Activated effector memory CD4-positive, alpha-beta T cell treated with Interleukin-2 at 50 U/mL for 16 hours (primary cell): ENCODE data around the gene ETV6.

Experiments
- DNase-seq: peaks from one replicate; pipeline ENCODE4 v3.0.0-alpha.2; 2020

Gene ETV6

GRCh38 chr12:11745113-11745512, 95.6 kb downstream of the ETV6 start:
- DNase-seq, result no peak

DNA sequence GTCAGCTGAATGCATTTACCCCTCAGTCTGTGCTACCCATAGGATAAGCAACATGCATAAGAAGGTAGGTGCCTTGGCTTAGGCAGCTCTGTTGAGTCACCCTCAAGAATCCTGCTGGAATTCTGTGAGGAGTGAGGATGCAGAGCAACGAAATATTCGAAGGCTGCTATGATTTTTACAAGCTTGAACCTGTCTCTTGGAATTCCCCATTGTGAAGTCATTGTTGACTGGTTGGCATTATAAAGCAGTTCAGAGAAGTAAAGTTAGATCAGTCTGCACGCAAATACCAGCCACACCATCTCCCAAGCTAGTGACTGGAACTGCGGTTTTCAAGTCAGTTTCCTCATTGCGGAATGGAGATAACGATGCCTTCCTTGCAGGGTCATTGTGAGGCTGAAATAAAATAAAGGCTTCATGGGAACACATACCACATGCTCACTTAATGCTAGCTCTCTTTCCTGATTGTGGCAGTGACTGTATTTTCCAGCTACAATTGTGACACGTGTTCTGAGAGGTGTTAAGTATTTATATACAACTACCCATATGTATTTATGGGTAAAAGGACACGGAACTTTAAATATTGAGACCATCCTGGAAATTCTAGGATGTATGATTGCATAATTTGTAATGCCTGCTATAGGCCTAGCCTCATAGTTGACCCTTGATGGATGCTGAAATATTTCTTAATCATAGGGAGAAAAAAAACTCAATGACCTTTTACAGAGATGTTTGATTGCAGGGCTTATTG, 96.7 kb downstream of the ETV6 start:
- no peak for DNase-seq

DNA sequence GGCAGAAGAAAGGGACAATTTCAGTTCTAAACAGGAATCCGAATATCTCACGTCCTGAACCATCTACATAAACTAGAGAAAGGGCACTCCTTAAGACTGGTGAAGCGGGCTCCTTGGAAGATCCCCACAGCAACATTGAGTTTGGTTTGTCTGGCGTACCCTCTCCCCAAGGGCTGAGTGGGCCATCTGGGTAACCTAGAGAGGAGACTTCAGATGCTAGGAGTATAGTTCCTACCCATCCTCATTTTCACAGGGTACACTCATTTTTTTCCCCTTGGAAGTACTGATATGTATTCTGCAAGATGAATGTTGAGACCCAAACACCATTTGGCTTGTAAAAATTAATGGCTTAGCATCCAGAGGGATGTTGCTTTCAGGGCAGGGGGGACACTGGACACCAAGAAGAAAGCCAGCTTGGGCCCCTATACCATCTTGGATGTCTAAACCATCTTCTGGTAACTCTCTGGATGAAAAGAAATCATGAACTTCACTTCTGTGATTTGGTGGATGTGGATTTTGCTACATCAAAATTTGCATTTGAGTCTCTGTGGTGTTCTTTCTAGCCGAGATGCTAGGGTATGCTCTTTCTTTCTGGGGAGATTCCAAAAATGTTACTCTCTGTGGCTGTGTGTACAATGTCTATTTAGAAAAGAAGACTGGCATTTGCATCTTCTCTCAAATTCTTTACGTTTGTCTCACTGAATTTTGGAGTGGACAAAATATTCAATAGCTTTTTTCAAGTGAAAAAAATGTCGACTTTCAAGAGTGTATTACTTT, 97.7 kb downstream of the ETV6 start:
- no peak for DNase-seq

GRCh38 chr12:11747969-11748368, 98.5 kb downstream of the ETV6 start:
- no peak for DNase-seq

DNA sequence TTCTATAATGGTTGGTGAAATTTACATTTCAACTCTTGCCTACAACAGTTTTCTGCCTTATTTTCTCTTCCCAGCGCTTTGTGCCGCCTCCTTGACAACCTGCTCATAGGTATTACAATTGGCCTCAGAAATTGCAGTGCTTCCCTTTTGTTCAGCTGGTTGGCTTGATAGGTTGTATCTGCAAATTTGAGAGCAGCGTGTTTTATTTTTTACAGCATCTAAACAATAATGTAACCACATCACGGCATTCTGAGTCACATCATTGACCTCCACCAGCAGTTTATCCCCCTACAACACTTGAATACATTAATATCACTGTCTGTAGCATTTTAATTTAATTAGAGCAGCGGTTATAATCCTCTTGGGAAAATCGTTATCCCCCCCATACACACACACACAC, 99.4 kb downstream of the ETV6 start:
- no peak for DNase-seq

- no peak for DNase-seq
Measured at GRCh38 chr12:11749943-11750690, 100.6 kb downstream of the ETV6 start.

DNA sequence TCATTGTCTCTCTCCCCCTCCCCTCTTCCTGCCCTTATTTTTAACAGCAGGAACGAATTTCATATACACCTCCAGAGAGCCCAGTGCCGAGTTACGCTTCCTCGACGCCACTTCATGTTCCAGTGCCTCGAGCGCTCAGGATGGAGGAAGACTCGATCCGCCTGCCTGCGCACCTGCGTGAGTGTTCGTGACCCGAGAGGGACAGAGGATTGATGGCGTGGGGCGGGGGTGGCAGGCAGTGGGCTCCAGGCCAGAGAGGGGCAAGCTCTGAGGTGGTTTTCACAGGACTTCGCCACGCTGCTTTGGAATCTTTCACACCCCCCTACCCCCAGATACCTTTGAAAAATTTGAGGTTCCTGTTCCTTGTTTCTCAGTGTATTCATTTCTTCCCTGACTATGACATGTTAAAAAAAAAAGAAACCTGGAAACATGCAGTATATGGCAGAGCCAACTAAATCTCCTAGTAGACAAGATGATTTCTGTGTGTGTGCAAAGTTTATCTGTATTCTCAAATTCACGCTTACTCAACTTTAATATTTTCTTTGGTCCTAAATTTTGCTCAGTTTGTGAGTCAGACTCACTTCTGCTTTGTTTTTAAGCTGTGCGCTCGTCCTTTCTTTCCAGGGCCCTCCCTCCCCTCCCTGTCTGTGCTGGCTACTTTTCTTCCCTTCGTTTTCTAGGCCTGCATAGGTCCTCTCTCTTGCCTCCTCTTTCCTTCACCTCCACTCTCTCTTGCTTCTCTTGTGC, 103.1 kb downstream of the ETV6 start:
- DNase-seq, result no peak

DNA sequence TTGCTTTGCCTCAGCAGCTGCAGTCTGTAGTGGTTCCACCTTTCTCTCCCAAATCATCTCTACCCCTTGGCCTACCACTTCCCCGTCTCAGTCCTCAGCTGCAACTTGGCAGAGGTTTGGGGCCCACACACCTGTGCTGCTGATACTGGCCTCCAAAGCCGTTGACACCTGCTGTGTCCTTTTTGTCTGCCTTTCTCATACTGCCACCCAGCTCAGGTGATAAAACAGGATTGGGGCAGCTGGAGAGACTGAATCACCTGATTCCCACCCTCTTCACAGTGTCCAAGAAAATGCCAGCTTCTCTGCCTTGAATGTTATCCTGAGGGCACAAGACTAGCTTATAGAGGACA, 103.7 kb downstream of the ETV6 start:
- no peak for DNase-seq

DNA sequence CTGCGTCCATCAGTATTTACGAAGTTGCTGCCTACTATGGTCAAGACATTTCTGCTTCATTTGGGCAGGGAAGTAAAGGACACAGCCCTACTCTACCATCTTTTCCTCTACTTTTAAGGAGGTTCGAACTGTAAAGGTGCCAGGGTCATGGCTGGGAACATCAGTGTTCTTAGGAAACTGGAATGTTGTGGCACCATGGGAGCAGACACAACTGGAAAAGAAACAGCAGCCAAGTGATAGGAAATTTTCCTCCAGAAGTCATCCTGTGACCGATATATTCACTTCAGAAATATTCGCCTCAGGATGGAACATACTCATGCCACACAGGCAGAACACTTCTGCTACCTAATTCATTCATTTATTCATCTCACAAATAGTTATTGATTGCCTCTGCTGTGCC, 104.4 kb downstream of the ETV6 start:
- DNase-seq, result no peak

DNA sequence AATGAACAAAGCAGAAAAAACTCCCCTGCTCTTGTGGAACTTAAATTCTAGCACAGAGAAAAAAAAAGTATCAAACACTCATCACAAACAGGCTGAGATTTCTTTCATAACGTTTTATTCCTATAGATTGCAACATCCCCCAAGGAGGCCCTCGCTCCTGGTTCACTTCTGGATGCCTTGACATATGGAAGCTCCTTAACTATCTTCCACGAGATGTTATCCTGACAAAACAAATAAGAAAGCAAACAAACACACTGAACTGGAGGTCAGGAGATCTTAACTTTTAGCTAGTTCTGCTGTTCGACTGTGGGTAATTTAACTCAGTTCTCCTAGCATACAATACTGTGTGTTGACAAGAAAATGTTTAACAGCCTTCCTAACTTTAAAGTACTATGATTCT, 104.8 kb downstream of the ETV6 start:
- no peak for DNase-seq

DNA sequence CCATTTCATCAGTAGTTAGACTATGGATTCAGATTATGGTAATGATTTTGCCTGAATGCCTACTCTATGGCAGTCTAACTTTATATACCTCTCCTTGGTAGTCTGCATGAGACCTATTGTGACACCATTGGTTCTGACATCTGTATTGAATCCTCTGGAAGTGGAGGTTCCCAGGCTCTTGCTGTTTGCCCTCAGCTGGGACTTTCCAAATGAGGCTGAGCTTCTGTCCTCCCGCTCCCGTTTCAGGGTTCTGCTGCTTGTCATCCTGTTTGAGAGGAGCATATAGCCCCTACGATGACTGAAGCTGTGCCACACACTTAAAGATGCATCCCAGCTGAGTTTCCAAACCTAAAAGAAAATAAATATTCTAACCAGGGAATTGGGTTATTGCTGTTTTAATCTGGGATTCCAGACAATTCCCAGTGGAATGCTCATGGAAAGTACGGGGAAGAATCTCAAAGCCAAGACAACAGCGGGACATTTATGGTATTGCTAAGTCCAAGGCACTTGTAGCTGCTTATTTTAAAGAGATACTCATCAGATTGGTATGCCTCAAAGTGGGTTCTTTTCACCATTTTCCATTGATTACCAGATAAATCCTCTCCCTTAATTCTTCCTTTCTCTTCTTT, 105.9 kb downstream of the ETV6 start:
- no peak for DNase-seq

DNA sequence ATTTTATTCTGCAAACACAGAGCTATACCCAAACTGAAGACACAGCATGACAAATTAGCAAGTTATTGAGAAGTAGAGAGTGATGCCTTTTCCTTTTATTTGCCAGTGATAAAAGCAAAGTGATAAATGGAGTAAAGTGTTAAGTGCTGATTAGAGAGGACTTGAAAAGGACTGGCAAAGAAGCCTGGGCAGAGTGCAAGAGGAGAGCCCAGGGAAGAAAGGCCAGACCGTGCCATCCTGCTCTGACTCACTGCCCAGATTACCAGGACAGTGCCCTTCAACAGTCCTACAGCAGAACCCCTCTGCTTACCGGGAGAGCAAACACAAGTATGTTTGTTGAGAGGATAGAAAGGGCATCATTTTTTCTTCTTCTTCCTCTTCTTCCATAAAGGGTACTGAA, 106.5 kb downstream of the ETV6 start:
- DNase-seq, result no peak

DNA sequence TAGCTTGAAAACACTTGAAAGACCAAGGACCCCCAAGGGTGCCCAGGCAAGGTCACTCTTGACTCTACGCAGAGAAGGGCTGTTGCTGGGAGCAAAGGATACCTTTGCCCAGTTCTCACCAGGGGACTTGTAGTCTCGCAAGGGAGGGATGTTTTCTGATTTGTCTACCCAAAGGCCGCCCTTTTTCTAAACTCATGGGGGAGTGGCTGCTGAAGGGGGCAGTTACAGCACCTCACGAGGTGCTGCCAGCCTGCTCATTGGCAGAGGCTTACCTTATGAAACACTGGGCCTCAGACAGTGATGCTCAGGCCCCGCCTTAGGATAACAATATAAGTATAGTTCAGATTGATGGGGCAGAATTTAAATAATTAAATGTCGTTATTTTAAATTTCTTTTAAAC, 107.0 kb downstream of the ETV6 start:
- DNase-seq, result no peak

- DNase-seq, result no peak
Measured at GRCh38 chr12:11757095-11757494, 107.6 kb downstream of the ETV6 start.

DNA sequence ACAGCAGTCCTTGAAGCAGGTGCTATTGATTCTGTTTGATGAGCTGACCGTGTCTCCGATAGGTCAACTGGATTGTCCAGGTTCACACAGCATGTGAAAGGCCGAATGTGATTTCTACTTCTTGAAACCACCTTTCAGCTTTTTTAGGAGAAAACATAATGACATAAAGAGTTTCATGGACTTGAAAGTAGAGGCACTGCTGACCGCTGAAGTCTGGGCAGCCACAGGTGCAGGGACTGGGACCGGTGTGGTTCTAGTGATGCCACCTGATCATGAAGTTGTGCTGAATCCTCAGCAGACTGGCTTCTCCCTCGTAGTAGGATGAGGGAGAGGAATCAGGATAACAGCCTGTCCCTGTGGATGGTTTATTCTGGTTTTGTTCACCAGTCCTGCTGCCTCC, 108.1 kb downstream of the ETV6 start:
- no peak for DNase-seq

GRCh38 chr12:11758087-11758486, 108.6 kb downstream of the ETV6 start:
- no peak for DNase-seq

GRCh38 chr12:11758510-11759493, 109.3 kb downstream of the ETV6 start:
- no peak for DNase-seq

GRCh38 chr12:11759494-11759878, 110.0 kb downstream of the ETV6 start:
- DNase-seq, result no peak

DNA sequence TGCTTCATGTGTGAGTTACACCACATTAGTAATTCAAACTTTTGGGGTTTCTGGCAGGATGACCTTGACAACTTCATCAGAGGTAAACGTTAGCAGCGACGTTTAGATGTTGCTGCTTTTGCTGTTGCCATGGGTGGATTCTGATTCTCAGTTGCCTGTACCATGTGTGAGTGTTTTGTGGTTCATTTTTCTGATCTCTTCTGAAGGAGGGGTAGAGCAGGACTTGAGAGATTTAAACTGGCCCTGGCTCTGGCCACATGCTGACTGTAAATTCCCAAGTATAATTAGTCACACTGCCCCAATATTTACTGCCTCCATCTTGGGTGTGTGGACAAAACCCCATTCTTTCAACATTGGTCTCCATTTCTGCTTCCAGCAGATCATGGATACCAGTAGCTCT, 110.4 kb downstream of the ETV6 start:
- no peak for DNase-seq

DNA sequence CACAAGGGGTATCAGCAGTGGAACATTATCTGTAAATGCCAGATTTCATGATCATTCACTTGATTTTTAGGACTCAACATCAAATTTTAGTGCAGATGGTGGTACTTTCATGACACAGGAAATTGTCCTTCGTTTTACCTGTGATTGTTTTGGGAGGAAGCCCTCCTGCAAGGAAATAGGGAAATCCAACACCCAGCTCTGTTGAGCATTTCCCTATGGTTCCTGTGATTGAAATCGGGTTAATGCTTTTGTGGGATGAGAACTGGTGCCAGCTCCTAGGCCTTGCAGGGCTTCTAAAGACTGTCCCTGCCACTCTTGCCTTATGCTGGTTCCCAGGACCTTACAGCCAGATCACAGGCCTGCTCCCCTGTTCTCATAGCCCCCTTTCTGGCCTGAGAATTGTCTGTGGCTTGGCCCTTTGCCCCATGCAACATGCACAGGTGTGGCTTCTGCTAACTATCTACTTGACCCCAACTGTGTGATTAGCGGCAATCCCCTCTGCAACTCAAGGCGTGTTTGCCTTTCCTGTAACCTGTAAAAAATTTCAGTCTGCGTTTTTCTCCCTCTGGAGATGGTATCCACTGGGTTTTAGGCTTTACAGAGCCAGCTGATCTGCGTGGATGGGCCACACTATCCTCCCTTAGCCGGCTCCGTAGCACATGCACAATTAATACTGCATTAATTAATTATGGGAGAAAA, 112.5 kb downstream of the ETV6 start:
- no peak for DNase-seq
